A673 (cell line): ENCODE results near the gene TIGD6. TPM values are rescaled to one million over a fixed set of nuclear protein-coding genes. Genes with fewer than 3 reads are reported as not detected.
"Not testable (repeated sequence)": the region's sequence is repeated elsewhere in the genome, so short reads cannot be mapped to it uniquely, and the experiment has no call there.

Experiments
- BruUV-seq: library from RNA; stranded (reverse); fragments of 400-500 nt; replicated peaks from 2 replicates; lab custom pipeline; 2021; lab: Mats Ljungman, UMichigan
- CTCF ChIA-PET: fragments of 300-600 bp; sonication (Branson Sonifier 250); formaldehyde crosslinking; loops from one replicate; lab custom pipeline; 2022; ENCODE audit warnings: antibody characterized with exemption; lab: Charles Lee
- POLR2A ChIA-PET: fragments of 300-600 bp; sonication (Branson Sonifier 250); formaldehyde crosslinking; loops from one replicate; lab custom pipeline; 2022; ENCODE audit warnings: antibody characterized with exemption; ENCODE audit not compliant: low non-redundant PET; lab: Charles Lee
- DNase-seq: peaks from one replicate; pipeline ENCODE4 v3.0.0-alpha.2; 2015; ENCODE audit warnings: low spot score
- H3K27ac ChIP-seq: fragments of 200-600 bp; sonication (generic); 2 replicates; pipeline ENCODE4 v1.5.1; 2016; ENCODE audit warnings: mixed run types, low read depth, mild to moderate bottlenecking, mixed read lengths, antibody characterized with exemption, low read length; ENCODE audit not compliant: poor library complexity, severe bottlenecking
- H3K27me3 ChIP-seq: fragments of 200-600 bp; sonication (generic); replicated peaks from 2 replicates; pipeline ENCODE4 v1.6.1; 2017; ENCODE audit warnings: mixed run types, low read depth, mild to moderate bottlenecking, mixed read lengths, antibody characterized with exemption, low read length; ENCODE audit not compliant: insufficient read depth, poor library complexity
- H3K36me3 ChIP-seq: fragments of 200-600 bp; sonication (generic); 2 replicates; pipeline ENCODE4 v1.6.1; 2016; ENCODE audit warnings: mixed run types, mild to moderate bottlenecking, mixed read lengths, antibody characterized with exemption, low read length; ENCODE audit not compliant: insufficient read depth, poor library complexity, severe bottlenecking
- H3K4me1 ChIP-seq: fragments of 200-600 bp; sonication (generic); 2 replicates; pipeline ENCODE4 v1.6.1; 2017; ENCODE audit warnings: mixed run types, mild to moderate bottlenecking, mixed read lengths, antibody characterized with exemption, low read length; ENCODE audit not compliant: insufficient read depth, poor library complexity, severe bottlenecking
- H3K4me3 ChIP-seq: fragments of 200-600 bp; sonication (generic); 2 replicates; pipeline ENCODE4 v1.5.1; 2016; ENCODE audit warnings: low read depth, mixed run types, mild to moderate bottlenecking, mixed read lengths, low read length; ENCODE audit not compliant: poor library complexity, severe bottlenecking
- H3K9me3 ChIP-seq: fragments of 200-600 bp; sonication (generic); 2 replicates; pipeline ENCODE4 v1.6.1; 2016; ENCODE audit warnings: mixed run types, low read depth, mild to moderate bottlenecking, mixed read lengths, antibody characterized with exemption, low read length; ENCODE audit not compliant: poor library complexity, severe bottlenecking
- CTCF ChIP-seq: fragments of 300-800, 200-600 bp; sonication (generic); conservative IDR thresholded peaks from 2 replicates; pipeline ENCODE4 v1.5.1; 2017; ENCODE audit warnings: low read depth, mild to moderate bottlenecking, antibody characterized with exemption, low read length, moderate library complexity, mixed read lengths
- EZH2 ChIP-seq: fragments of 200-600 bp; sonication (generic); IDR thresholded peaks from 2 replicates; pipeline ENCODE4 v1.6.1; 2017; ENCODE audit warnings: borderline replicate concordance, low read depth, mild to moderate bottlenecking, mixed read lengths, antibody characterized with exemption, low read length; ENCODE audit not compliant: poor library complexity, severe bottlenecking
- intact Hi-C: fragments of 100-400 bp; cut with micrococcal nuclease; formaldehyde crosslinking; loops from one replicate; pipeline ENCODE4 v1.10.0; 2022; ENCODE audit not compliant: unreplicated experiment
- total RNA-seq: library from RNA; stranded (reverse); gene quantifications from 2 replicates; pipeline ENCODE4 v1.2.3, GENCODE V29; 2021

The TIGD6 gene
- total RNA-seq, 1 experiment from 2014 or later = 7.5 TPM

GRCh38 chr5:149948993-149949392 is 51.5 kb downstream of the TIGD6 start:
- Histone ChIP-seq H3K4me1 (no peaks in the 10 kb centered on the region), H3K36me3 (no peaks in the 10 kb centered on the region), H3K27me3 (no peaks in the 10 kb centered on the region), H3K9me3 (no peaks in the 10 kb centered on the region), H3K4me3 (no peak overlapping the region), H3K27ac (no peak overlapping the region)
- BruUV-seq = no TSS peak
- ChIA-PET POLR2A (interaction anchor here (1.1 kb wide), 1 partner anchor 14 kb away, joined by 3 read pairs; no protein-coding TSS in a partner anchor), CTCF (no interaction called here)
- no peak for TF ChIP-seq EZH2
- TF ChIP-seq CTCF = no peak
- no peak for DNase-seq
- intact Hi-C loops = no loop called here

GRCh38 chr5:149946118-149946517 is 54.3 kb downstream of the TIGD6 start:
- intact Hi-C loops = no loop called here
- ChIA-PET POLR2A (no interaction called here), CTCF (interaction anchor here (0.6 kb wide), 1 partner anchor 93 kb away, joined by 3 read pairs; no protein-coding TSS in a partner anchor)
- no peak overlapping the region for H3K27ac ChIP-seq
- no peaks in the 10 kb centered on the region for H3K36me3 ChIP-seq
- H3K27me3 ChIP-seq = no peaks in the 10 kb centered on the region
- TF ChIP-seq EZH2 (no peak), CTCF (no peak)
- H3K4me3 ChIP-seq = no peak overlapping the region
- no TSS peak for BruUV-seq
- peaks cover 3% of the 10 kb centered on the region for H3K4me1 ChIP-seq
- no peaks in the 10 kb centered on the region for H3K9me3 ChIP-seq
- no peak for DNase-seq

GRCh38 chr5:149944666-149945065 is 55.8 kb downstream of the TIGD6 start, which contains the start of gene PDE6A:
TSS of gene PDE6A (minus strand) at chr5:149944793. CDS start at chr5:149944673, 120 bp downstream.
- no peaks in the 10 kb centered on the region for H3K9me3 ChIP-seq
- peaks cover 17% of the 10 kb centered on the region for H3K4me1 ChIP-seq
- POLR2A ChIA-PET = no interaction called here
- CTCF ChIA-PET = interaction anchor here (1.1 kb wide), 1 partner anchor 15 kb away, joined by 3 read pairs; no protein-coding TSS in a partner anchor
- peak within 1 kb of the TSS; percentile 17 for H3K27ac ChIP-seq
- no peaks in the 10 kb centered on the region for H3K27me3 ChIP-seq
- no TSS peak for BruUV-seq
- TF ChIP-seq CTCF (no peak), EZH2 (no peak)
- intact Hi-C loops = no loop called here
- no peak for DNase-seq
- H3K36me3 ChIP-seq = no peaks in the 10 kb centered on the region
- H3K4me3 ChIP-seq = no peak within 1 kb of the TSS

- H3K36me3 ChIP-seq, POLR2A ChIA-PET, H3K4me3 ChIP-seq, intact Hi-C loops, H3K27me3 ChIP-seq, DNase-seq, H3K27ac ChIP-seq, H3K9me3 ChIP-seq, BruUV-seq: not testable (repeated sequence)
- H3K4me1 ChIP-seq = peaks cover 30% of the 10 kb centered on the region
- CTCF ChIA-PET = interaction anchor here (1.1 kb wide), 1 partner anchor 16 kb away, joined by 3 read pairs; no protein-coding TSS in a partner anchor
Observed at GRCh38 chr5:149943177-149943949, 57.1 kb downstream of the TIGD6 start.
